ENCODE measurements around the gene MPC2. TPM values are rescaled to one million over a fixed set of nuclear protein-coding genes. Genes with fewer than 3 reads are reported as not detected.
"Not testable (repeated sequence)": the region's sequence is repeated elsewhere in the genome, so short reads cannot be mapped to it uniquely, and the experiment has no call there.

MPC2 gene
- total and polyA plus RNA-seq, 2 experiments from 2014 or later: 65.5 to 188 TPM

DNA sequence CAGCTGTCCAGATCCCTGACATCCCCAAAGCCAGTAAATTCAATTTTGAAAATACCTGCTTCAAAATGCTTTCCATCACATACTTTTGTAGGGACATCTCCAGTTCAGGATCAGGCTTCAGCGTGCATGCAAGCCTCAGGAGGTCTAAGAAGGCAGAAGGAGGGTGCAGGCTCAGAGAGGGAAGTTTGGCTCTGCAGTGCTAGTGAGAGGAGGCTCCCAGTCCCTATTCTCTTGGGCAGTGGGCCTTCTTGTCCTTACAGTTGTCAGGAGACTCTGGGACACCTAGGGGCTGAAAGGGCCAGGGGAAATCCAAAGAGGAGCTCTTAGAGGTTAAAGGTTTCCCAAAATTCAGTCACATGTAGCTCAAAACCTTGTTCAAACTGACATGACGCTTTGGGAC is 43.1 kb downstream of the MPC2 start:
- WGBS, 2 experiments (ENCODE audit: low coverage in 1 of 2, low lambda C conversion rate in 2 of 2, missing lambda C conversion rate in 2 of 2): 82 to 84% methylated on average over 2 of the region's 2 CpGs
- in situ Hi-C loops (cut with MboI): no loop called here
- Histone ChIP-seq H3K79me2 (ENCODE audit: insufficient read depth) (no peaks in the 10 kb centered on the region), H3K9ac (no peak overlapping the region), H2AFZ (no peak overlapping the region), H3K27me3 (replicated peaks; ENCODE audit: insufficient read depth) (no peaks in the 10 kb centered on the region), H3K4me1 (ENCODE audit: insufficient read depth) (0 out of 2 replicates have a peak, but pooled peaks cover 3% of the 10 kb centered on the region), H3K9me3 (ENCODE audit: low read depth) (no peaks in the 10 kb centered on the region), H4K20me1 (ENCODE audit: insufficient read depth) (no peaks in the 10 kb centered on the region), H3K4me3 (no peak overlapping the region), H3K4me2 (ENCODE audit: unreplicated experiment) (no peak overlapping the region), H3K9me2 (ENCODE audit: insufficient read depth) (no peaks in the 10 kb centered on the region), H3F3A (ENCODE audit: insufficient read depth) (no peaks in the 10 kb centered on the region), H3K27ac (no peak overlapping the region), H3K36me3 (ENCODE audit: low read depth) (no peaks in the 10 kb centered on the region)
- DNase-seq: no peak
- TF ChIP-seq EZH2 (IDR thresholded peaks at IDR 0.05; ENCODE audit: insufficient read depth, poor library complexity, severe bottlenecking) (no peak), EZH2phosphoT487 (IDR thresholded peaks at IDR 0.05; ENCODE audit: insufficient read depth, low read depth) (no peak)

GRCh38 chr1:167890400-167890799 is 46.5 kb downstream of the MPC2 start:
- Histone ChIP-seq H3K36me3 (ENCODE audit: low read depth) (no peaks in the 10 kb centered on the region), H3K27ac (no peak overlapping the region), H3K27me3 (replicated peaks; ENCODE audit: insufficient read depth) (no peaks in the 10 kb centered on the region), H3K9me3 (ENCODE audit: low read depth) (no peaks in the 10 kb centered on the region), H4K20me1 (ENCODE audit: insufficient read depth) (no peaks in the 10 kb centered on the region), H3K4me1 (ENCODE audit: insufficient read depth) (no peaks in the 10 kb centered on the region), H3K9ac (no peak overlapping the region), H3K4me2 (ENCODE audit: unreplicated experiment) (no peak overlapping the region), H3K4me3 (no peak overlapping the region), H3F3A (ENCODE audit: insufficient read depth) (no peaks in the 10 kb centered on the region), H3K9me2 (ENCODE audit: insufficient read depth) (no peaks in the 10 kb centered on the region), H3K79me2 (ENCODE audit: insufficient read depth) (no peaks in the 10 kb centered on the region), H2AFZ (no peak overlapping the region)
- in situ Hi-C loops (cut with MboI): no loop called here
- TF ChIP-seq EZH2 (IDR thresholded peaks at IDR 0.05; ENCODE audit: insufficient read depth, poor library complexity, severe bottlenecking) (no peak), EZH2phosphoT487 (IDR thresholded peaks at IDR 0.05; ENCODE audit: insufficient read depth, low read depth) (no peak)
- no peak for DNase-seq

GRCh38 chr1:167887187-167887586 is 49.7 kb downstream of the MPC2 start:
- H3K9me3 ChIP-seq (ENCODE audit: low read depth); H3K27ac ChIP-seq; H3K79me2 ChIP-seq (ENCODE audit: insufficient read depth); H3K36me3 ChIP-seq (ENCODE audit: low read depth); DNase-seq; H3K4me3 ChIP-seq; H4K20me1 ChIP-seq (ENCODE audit: insufficient read depth); H3K27me3 ChIP-seq (replicated peaks; ENCODE audit: insufficient read depth); H3K4me1 ChIP-seq (ENCODE audit: insufficient read depth); H3K9ac ChIP-seq; H3K4me2 ChIP-seq (ENCODE audit: unreplicated experiment); H2AFZ ChIP-seq; in situ Hi-C loops (cut with MboI); H3F3A ChIP-seq (ENCODE audit: insufficient read depth); H3K9me2 ChIP-seq (ENCODE audit: insufficient read depth): not testable (repeated sequence)
- WGBS, 2 experiments (ENCODE audit: low coverage in 1 of 2, low lambda C conversion rate in 2 of 2, missing lambda C conversion rate in 2 of 2): 53 to 69% methylated on average over 2 of the region's 2 CpGs

GRCh38 chr1:167882376-167882775 is 54.5 kb downstream of the MPC2 start:
- TF ChIP-seq EZH2phosphoT487 (IDR thresholded peaks at IDR 0.05; ENCODE audit: insufficient read depth, low read depth) (no peak), EZH2 (IDR thresholded peaks at IDR 0.05; ENCODE audit: insufficient read depth, poor library complexity, severe bottlenecking) (no peak)
- no peaks in the 10 kb centered on the region for H3K36me3 ChIP-seq (ENCODE audit: low read depth)
- H3K79me2 ChIP-seq (ENCODE audit: insufficient read depth): no peaks in the 10 kb centered on the region
- no peaks in the 10 kb centered on the region for H3K9me2 ChIP-seq (ENCODE audit: insufficient read depth)
- H3F3A ChIP-seq (ENCODE audit: insufficient read depth): peaks cover 16% of the 10 kb centered on the region; the same call in 1 of the 2 replicates
- in situ Hi-C loops (cut with MboI): no loop called here
- 74 to 85% methylated on average over 8 of the region's 8 CpGs for WGBS, 2 experiments (ENCODE audit: low coverage in 1 of 2, low lambda C conversion rate in 2 of 2, missing lambda C conversion rate in 2 of 2)
- H3K27me3 ChIP-seq (replicated peaks; ENCODE audit: insufficient read depth): no peaks in the 10 kb centered on the region
- H3K9me3 ChIP-seq (ENCODE audit: low read depth): no peaks in the 10 kb centered on the region
- H2AFZ ChIP-seq: no peak overlapping the region
- no peak overlapping the region for H3K9ac ChIP-seq
- H3K4me2 ChIP-seq (ENCODE audit: unreplicated experiment): no peak overlapping the region
- H3K4me1 ChIP-seq (ENCODE audit: insufficient read depth): peaks cover 17% of the 10 kb centered on the region
- no peak for DNase-seq
- no peak overlapping the region for H3K4me3 ChIP-seq
- H4K20me1 ChIP-seq (ENCODE audit: insufficient read depth): no peaks in the 10 kb centered on the region
- no peak overlapping the region for H3K27ac ChIP-seq

DNA sequence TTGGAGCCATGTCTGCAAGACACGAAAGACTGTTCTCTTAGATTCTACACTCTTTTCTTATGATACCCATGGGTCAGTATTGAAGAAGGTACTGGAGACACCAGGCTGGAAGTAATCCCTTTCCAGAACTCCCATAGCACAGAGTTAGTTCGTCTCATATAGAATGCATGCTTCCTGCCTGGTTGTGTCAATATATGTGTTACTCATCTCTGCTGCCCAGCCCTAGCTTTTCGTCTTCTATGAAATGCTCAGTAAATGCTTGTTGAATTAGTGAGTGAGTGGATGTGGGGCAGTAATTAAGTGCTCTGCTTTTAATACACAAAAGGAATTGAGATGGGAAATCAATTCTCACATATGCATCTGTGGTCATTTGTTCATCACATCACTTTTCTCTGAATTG is 55.1 kb downstream of the MPC2 start:
- TF ChIP-seq EZH2 (IDR thresholded peaks at IDR 0.05; ENCODE audit: insufficient read depth, poor library complexity, severe bottlenecking) (no peak), EZH2phosphoT487 (IDR thresholded peaks at IDR 0.05; ENCODE audit: insufficient read depth, low read depth) (no peak)
- 61 to 74% methylated on average over 3 of the region's 3 CpGs for WGBS, 2 experiments (ENCODE audit: low coverage in 1 of 2, low lambda C conversion rate in 2 of 2, missing lambda C conversion rate in 2 of 2)
- H3K4me3 ChIP-seq: no peak overlapping the region
- H3K9ac ChIP-seq: no peak overlapping the region
- no peak overlapping the region for H3K4me2 ChIP-seq (ENCODE audit: unreplicated experiment)
- H3K36me3 ChIP-seq (ENCODE audit: low read depth): no peaks in the 10 kb centered on the region
- peaks cover 16% of the 10 kb centered on the region; the same call in 1 of the 2 replicates for H3F3A ChIP-seq (ENCODE audit: insufficient read depth)
- H3K27ac ChIP-seq: no peak overlapping the region
- no peaks in the 10 kb centered on the region for H4K20me1 ChIP-seq (ENCODE audit: insufficient read depth)
- H3K27me3 ChIP-seq (replicated peaks; ENCODE audit: insufficient read depth): no peaks in the 10 kb centered on the region
- no peaks in the 10 kb centered on the region for H3K79me2 ChIP-seq (ENCODE audit: insufficient read depth)
- DNase-seq: peak; percentile 54
- peaks cover 17% of the 10 kb centered on the region for H3K4me1 ChIP-seq (ENCODE audit: insufficient read depth)
- H2AFZ ChIP-seq: no peak overlapping the region
- no peaks in the 10 kb centered on the region for H3K9me3 ChIP-seq (ENCODE audit: low read depth)
- in situ Hi-C loops (cut with MboI): no loop called here
- H3K9me2 ChIP-seq (ENCODE audit: insufficient read depth): no peaks in the 10 kb centered on the region

Measured in GM23248 (cell line).